ENCODE results near the gene ZNF835.

The ZNF835 gene

DNA sequence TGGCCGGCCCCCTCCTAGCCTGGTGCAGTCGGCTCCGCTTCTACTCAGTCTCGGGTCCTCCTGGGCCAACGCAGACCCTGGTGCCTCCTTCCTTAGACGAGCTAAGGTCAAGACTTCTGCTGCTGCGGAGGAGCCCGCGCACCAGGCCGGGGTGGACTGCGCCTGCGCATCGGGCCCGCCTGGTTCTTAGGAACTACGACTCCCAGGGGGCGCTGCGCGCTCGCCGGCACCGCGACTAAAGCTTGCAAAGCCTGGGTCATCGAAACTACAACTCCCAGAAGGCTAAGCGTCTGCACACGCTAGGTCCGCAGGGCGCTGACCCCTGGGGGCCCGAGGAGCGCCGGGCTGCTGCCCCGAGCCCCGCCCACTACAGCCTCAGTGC, at the start of gene ZNF835:
ZNF835 (minus strand) TSS at position 145 of the 382 bp plus-strand sequence. CDS start 6,559 bp downstream, outside the sequence.
- H3K27ac ChIP-seq, result peak within 1 kb of the TSS; percentile 71
- TF ChIP-seq, protein P1, sequence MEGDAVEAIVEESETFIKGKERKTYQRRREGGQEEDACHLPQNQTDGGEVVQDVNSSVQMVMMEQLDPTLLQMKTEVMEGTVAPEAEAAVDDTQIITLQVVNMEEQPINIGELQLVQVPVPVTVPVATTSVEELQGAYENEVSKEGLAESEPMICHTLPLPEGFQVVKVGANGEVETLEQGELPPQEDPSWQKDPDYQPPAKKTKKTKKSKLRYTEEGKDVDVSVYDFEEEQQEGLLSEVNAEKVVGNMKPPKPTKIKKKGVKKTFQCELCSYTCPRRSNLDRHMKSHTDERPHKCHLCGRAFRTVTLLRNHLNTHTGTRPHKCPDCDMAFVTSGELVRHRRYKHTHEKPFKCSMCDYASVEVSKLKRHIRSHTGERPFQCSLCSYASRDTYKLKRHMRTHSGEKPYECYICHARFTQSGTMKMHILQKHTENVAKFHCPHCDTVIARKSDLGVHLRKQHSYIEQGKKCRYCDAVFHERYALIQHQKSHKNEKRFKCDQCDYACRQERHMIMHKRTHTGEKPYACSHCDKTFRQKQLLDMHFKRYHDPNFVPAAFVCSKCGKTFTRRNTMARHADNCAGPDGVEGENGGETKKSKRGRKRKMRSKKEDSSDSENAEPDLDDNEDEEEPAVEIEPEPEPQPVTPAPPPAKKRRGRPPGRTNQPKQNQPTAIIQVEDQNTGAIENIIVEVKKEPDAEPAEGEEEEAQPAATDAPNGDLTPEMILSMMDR (conservative IDR thresholded peaks at IDR 0.05), result no peak

DNA sequence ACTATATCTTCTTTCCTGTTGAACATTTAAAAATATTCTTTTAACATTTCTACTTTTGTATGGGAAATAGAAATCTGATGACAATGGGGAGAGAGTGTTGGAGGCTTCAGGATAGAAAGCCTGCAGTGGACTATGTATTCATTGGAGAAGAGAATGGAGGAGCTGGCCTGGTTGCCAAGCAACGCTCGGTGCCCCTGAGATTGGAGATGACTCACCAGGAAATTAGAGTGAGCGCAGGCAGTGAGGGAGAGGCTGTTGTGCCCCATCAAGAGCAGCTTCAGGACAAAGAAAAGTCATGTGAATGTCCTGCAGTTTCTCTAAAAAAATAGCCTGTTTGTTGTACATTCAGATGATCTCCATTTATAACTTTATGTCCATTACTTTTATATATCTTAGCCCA, 48.7 kb upstream of the ZNF835 start:
- TF ChIP-seq, protein P1 (conservative IDR thresholded peaks at IDR 0.05), result no peak
- no peak overlapping the region for H3K27ac ChIP-seq

DNA sequence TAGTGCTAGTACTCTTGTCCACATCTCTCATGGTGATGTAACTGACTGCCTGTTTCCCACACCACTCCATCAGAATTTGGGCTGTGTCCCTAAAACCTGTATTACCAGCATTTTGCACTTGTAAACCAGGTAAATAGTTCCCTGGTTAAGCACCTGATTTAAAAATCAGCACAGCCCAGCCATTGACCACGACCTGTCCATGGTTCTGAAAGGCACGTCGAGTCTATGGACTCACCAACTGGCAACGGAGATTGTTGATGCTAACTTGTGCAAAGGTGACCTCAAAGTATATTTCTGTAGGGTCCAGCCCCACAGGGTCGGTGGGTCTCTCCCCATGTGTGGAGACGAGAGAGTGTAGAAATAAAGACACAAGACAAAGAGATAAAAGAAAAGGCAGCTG, 46.7 kb upstream of the ZNF835 start:
- H3K27ac ChIP-seq, result no peak overlapping the region
- TF ChIP-seq, protein P1 (conservative IDR thresholded peaks at IDR 0.05), result no peak

DNA sequence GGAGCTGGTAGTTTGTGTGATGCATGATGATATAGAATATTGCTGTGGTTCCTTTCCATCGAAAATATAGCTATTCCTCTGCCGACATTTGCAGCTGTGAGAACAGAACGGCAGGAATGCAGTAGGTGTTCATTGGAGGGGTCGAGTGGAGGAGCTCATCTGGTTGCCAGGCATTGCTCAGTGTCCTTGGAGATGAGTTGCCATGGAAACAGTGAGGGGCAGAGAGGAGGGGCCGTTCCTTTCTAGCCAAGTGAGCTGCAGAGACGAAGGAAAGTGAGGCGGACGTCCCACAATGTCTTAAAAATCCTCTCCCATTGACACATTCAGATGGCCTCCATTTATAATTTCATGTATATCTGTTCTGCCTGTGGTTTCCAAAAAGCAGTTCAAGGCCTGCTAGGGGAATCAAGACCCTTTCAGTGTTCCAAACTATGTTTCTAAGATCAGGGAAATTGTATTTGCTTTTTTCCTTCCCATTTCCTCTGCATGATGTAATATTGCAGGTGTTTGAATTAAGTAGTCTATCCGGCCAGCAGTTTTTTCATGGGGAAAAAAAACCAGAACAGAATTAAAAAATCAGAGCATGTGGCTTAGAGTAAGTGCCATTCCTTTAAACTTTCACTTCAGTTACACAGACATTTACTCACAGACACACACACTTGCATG, 41.2 kb upstream of the ZNF835 start:
- TF ChIP-seq, protein P1 (conservative IDR thresholded peaks at IDR 0.05), result no peak

DNA sequence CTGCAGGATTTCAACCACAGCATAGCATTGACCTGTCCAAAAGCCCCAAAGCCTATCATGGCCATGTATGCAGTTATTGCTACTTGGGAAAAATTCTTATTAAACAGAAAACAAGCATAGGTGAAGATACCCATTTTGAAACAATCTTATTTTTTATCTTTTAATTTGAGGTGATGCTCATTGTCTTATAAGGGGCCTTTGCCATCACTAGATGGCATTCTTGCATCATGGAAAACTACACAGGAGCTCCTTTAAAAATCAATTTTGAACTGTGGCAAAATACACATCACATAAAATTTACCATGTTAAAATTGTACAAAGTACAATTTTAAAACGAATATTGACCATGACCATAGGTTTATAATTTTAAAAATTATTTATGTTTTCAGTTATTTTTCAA, 38.9 kb upstream of the ZNF835 start:
- no peak overlapping the region for H3K27ac ChIP-seq
- TF ChIP-seq, protein P1 (conservative IDR thresholded peaks at IDR 0.05), result 0 out of 2 replicates have a peak, but pooled peaks have one; percentile 11

More for the DNA sequence above, 41.2 kb upstream of the ZNF835 start:
- H3K27ac ChIP-seq, result no peak overlapping the region

DNA sequence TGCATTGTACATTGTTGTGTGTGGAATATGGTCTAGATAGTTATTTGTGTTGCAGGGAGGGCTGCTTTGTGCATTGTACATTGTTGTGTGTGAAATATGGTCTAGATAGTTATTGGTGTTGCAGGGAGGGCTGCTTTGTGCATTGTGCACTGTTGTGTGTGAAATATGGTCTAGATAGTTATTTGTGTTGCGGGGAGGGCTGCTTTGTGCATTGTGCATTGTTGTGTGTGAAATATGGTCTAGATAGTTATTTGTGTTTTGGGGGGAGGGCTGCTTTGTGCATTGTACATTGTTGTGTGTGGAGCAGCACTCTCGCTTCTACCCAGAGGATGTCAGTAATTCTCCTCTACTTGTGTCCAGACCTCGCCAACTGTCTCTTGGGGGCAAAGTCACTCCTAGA, 36.3 kb upstream of the ZNF835 start:
- H3K27ac ChIP-seq, result no peak overlapping the region
- TF ChIP-seq, protein P1 (conservative IDR thresholded peaks at IDR 0.05), result no peak

DNA sequence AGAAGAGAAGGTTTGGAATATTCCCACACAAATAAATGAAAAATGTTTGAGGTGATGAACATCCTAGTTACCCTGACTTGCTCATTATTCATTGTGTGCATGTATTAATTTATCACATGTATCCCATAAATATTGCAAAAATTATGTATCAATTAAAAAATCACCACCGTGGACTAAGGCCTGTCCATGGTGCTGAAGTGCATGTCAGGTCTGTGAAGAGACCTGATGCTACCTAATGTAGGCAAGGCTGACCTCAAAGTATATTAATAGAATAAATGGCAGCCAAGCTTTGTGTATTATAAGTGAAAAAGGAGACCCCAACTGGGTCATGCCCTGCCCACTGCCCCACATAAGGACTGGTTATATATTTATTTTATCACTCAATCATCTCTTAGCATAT, 34.4 kb upstream of the ZNF835 start:
- no peak overlapping the region for H3K27ac ChIP-seq
- TF ChIP-seq, protein P1 (conservative IDR thresholded peaks at IDR 0.05), result no peak

Measured in VCaP (cell line).